GM12878 (cell line): ENCODE measurements around the gene NR3C1. TPM values are rescaled to one million over a fixed set of nuclear protein-coding genes. Genes with fewer than 3 reads are reported as not detected.

Source experiments
- ATAC-seq: fragments of 200-7000 bp; cut with Tn5 transposase; 3 replicates; pipeline ENCODE4 v1.9.1; 2020; ENCODE audit warnings: mild to moderate bottlenecking, moderate library complexity
- BruUV-seq: library from RNA; stranded (reverse); fragments of 400-500 nt; replicated peaks from 2 replicates; lab custom pipeline; 2021; lab: Mats Ljungman, UMichigan
- CTCF ChIA-PET: fragments of 300-600 bp; sonication (Branson Sonifier 250); formaldehyde crosslinking; extraction: SDS; loops from one replicate; lab custom pipeline; 2021; ENCODE audit warnings: inconsistent platforms; lab: Yijun Ruan, JAX
- POLR2A ChIA-PET: fragments of 350-600 bp; formaldehyde crosslinking; extraction: SDS; loops from one replicate; lab custom pipeline; 2021; ENCODE audit warnings: inconsistent platforms; lab: Charles Lee
- RAD21 ChIA-PET: fragments of 300-600 bp; sonication (Branson Sonifier 250); formaldehyde crosslinking; loops from one replicate; lab custom pipeline; 2023; ENCODE audit warnings: antibody characterized with exemption; ENCODE audit not compliant: unreplicated experiment; lab: Charles Lee
- SMC1A ChIA-PET: fragments of 300-600 bp; sonication (Branson Sonifier 250); formaldehyde crosslinking; loops from one replicate; lab custom pipeline; 2023; ENCODE audit not compliant: unreplicated experiment, uncharacterized antibody; lab: Charles Lee
- DNase-seq: peaks from one replicate; pipeline ENCODE4 v3.0.0-alpha.2; 2011; ENCODE audit warnings: low read depth, low spot score
- FAIRE-seq: peaks from 3 replicates; lab custom pipeline; 2011; peaks lifted over from hg19 to GRCh38; lab: Jason Lieb, UNC
- H2AFZ ChIP-seq: 2 replicates; pipeline ENCODE4 v1.6.0; 2011; ENCODE audit warnings: low read depth, low read length, control low read depth; ENCODE audit not compliant: control insufficient read depth
- H3K27ac ChIP-seq: 2 replicates; pipeline ENCODE4 v1.5.1; 2011; ENCODE audit warnings: control low read depth; ENCODE audit not compliant: control insufficient read depth, insufficient read depth
- H3K27me3 ChIP-seq, 2 experiments: replicated peaks in 1 of 2; 2 replicates each; pipeline versions ENCODE4 v1.6.0 to v1.6.1; 2011; ENCODE audit warnings: low read length in 1 of 2; ENCODE audit not compliant: control insufficient read depth in 2 of 2, insufficient read depth in 2 of 2
- H3K36me3 ChIP-seq, 2 experiments: 2 replicates each; pipeline ENCODE4 v1.5.1; 2011; ENCODE audit warnings: low read length in 1 of 2; ENCODE audit not compliant: control insufficient read depth in 2 of 2, insufficient read depth in 2 of 2
- H3K4me1 ChIP-seq: 2 replicates; pipeline ENCODE4 v1.6.1; 2011; ENCODE audit warnings: mild to moderate bottlenecking, low read length, moderate library complexity, mixed read lengths; ENCODE audit not compliant: control insufficient read depth, insufficient read depth
- H3K4me2 ChIP-seq: 2 replicates; pipeline ENCODE4 v1.6.0; 2011; ENCODE audit warnings: control low read depth; ENCODE audit not compliant: control insufficient read depth, insufficient read depth
- H3K4me3 ChIP-seq: fragments of 200-600 bp; sonication (generic); 2 replicates; pipeline ENCODE4 v1.5.1; 2016
- H3K79me2 ChIP-seq: 2 replicates; pipeline ENCODE4 v1.6.0; 2011; ENCODE audit warnings: low read length; ENCODE audit not compliant: control insufficient read depth, insufficient read depth
- H3K9ac ChIP-seq: 2 replicates; pipeline ENCODE4 v1.8.0; 2011; ENCODE audit warnings: low read length, control low read depth, mixed read lengths; ENCODE audit not compliant: control insufficient read depth, insufficient read depth
- H3K9me3 ChIP-seq: replicated peaks from 3 replicates; pipeline ENCODE4 v1.5.1; 2011; ENCODE audit warnings: mild to moderate bottlenecking, low read length; ENCODE audit not compliant: control insufficient read depth, insufficient read depth
- H4K20me1 ChIP-seq: 2 replicates; pipeline ENCODE4 v1.6.0; 2011; ENCODE audit not compliant: control insufficient read depth, insufficient read depth
- ASH2L ChIP-seq: fragments of 300-600, 200-600 bp; sonication (generic); IDR thresholded peaks from 2 replicates; pipeline ENCODE4 v1.6.1; 2017; ENCODE audit warnings: low read depth, mild to moderate bottlenecking, borderline replicate concordance
- ATF2 ChIP-seq: IDR thresholded peaks from 2 replicates; pipeline ENCODE4 v1.6.1; 2012; ENCODE audit warnings: low read length, inconsistent platforms
- CHD4 ChIP-seq: fragments of 200-600 bp; sonication (generic); IDR thresholded peaks from 2 replicates; pipeline ENCODE4 v1.6.1; 2016; ENCODE audit warnings: mild to moderate bottlenecking
- CREM ChIP-seq: IDR thresholded peaks from 2 replicates; pipeline ENCODE4 v1.6.1; 2014; ENCODE audit warnings: antibody characterized with exemption, low read depth
- FOXM1 ChIP-seq: IDR thresholded peaks from 2 replicates; pipeline ENCODE4 v1.6.1; 2012; ENCODE audit warnings: low read depth, mild to moderate bottlenecking, inconsistent platforms, low read length, moderate library complexity
- GABPA ChIP-seq: IDR thresholded peaks from 2 replicates; pipeline ENCODE4 v1.6.1; 2014; ENCODE audit warnings: antibody characterized with exemption, low read depth, mild to moderate bottlenecking, inconsistent platforms
- JUNB ChIP-seq: IDR thresholded peaks from 2 replicates; pipeline ENCODE4 v1.6.1; 2016; ENCODE audit warnings: antibody characterized with exemption, mild to moderate bottlenecking
- MLLT1 ChIP-seq: fragments of 450-650 bp; IDR thresholded peaks from 2 replicates; pipeline ENCODE4 v1.6.1; 2016; ENCODE audit warnings: mild to moderate bottlenecking
- POLR2AphosphoS2 ChIP-seq: IDR thresholded peaks from 2 replicates; pipeline ENCODE4 v1.6.1; 2011; ENCODE audit warnings: low read depth, mild to moderate bottlenecking, low read length, improper control_type of control experiment, moderate library complexity
- STAT1 ChIP-seq: fragments of 450-650 bp; conservative IDR thresholded peaks from 2 replicates; pipeline ENCODE4 v1.6.1; 2014; ENCODE audit warnings: antibody characterized with exemption, mild to moderate bottlenecking
- ZNF207 ChIP-seq: fragments of 450-650 bp; IDR thresholded peaks from 2 replicates; pipeline ENCODE4 v1.6.1; 2014; ENCODE audit warnings: antibody characterized with exemption, mild to moderate bottlenecking, borderline replicate concordance
- WGBS: methylation state at CpG from one replicate; pipeline ENCODE4 v1.1.6; 2016; ENCODE audit warnings: low lambda C conversion rate; ENCODE audit not compliant: insufficient replicate concordance, insufficient coverage; ENCODE audit errors: missing lambda C conversion rate; 5-methylcytosine and 5-hydroxymethylcytosine counted together
- in situ Hi-C: fragments of 300-500 bp; cut with MboI; formaldehyde crosslinking; loops from 9 replicates; pipeline ENCODE4 v1.14.3; 2018; ENCODE audit warnings: mixed read lengths
- intact Hi-C: fragments of 100-400 bp; cut with micrococcal nuclease; formaldehyde crosslinking; loops from one replicate; pipeline ENCODE4 v1.14.2; 2022; ENCODE audit not compliant: unreplicated experiment
- polyA plus RNA-seq, 11 experiments: library from polyadenylated mRNA; depleted of rRNA in 4 of 11; unstranded in 6 of 11; stranded (reverse) in 5 of 11; fragments of >200 nt; fragmentation: Nextera tagmentation in 4 of 11; fragmentation: Illumina TruSeq in 1 of 11; extraction: Ambion mirVana in 4 of 11; extraction: Trizol in 1 of 11; gene quantifications; 1 replicate in 1 of 11; 2 replicates in 10 of 11; pipeline versions ENCODE4 v1.2.1 to v1.2.3, GENCODE V29; 2011 to 2016; ENCODE audit warnings: inconsistent platforms in 2 of 11, missing spikeins in 2 of 11, low read depth in 1 of 11
- total RNA-seq, 4 experiments: library from RNA; depleted of rRNA in 3 of 4; stranded (reverse); fragments of >200 nt in 3 of 4; fragmentation: Illumina TruSeq in 1 of 4; extraction: Trizol in 1 of 4; gene quantifications; 2 replicates each; pipeline versions ENCODE4 v1.2.1 to v1.2.3, GENCODE V29; 2013 to 2021

Gene NR3C1
- total and polyA plus RNA-seq, 10 of the 15 experiments (the other 5 are each of a cell fraction or from before 2014, with no cell fraction given), result 49.7 to 141 (median 109) TPM

GRCh38 chr5:143314099-143314498 is 89.4 kb downstream of the NR3C1 start (continued):
- no peak for TF ChIP-seq STAT1

- FAIRE-seq, result no peak
- TF ChIP-seq JUNB, result peak; percentile 15; the same call in 1 of the 2 replicates
- no peak for TF ChIP-seq CHD4
- 0 out of 2 replicates have a peak, but pooled peaks have one; percentile 10 for TF ChIP-seq POLR2AphosphoS2
- TF ChIP-seq ZNF207, result no peak
- no peak for TF ChIP-seq MLLT1
- TF ChIP-seq CREM, result 0 out of 2 replicates have a peak, but pooled peaks have one; percentile 14
- no peak for TF ChIP-seq GABPA
- no peak for TF ChIP-seq ASH2L
- TF ChIP-seq ATF2, result peak; percentile 16; the same call in 1 of the 2 replicates
- TF ChIP-seq FOXM1, result no peak
- no peak overlapping the region for H2AFZ ChIP-seq
- CTCF ChIA-PET, result interaction anchor here (0.6 to 1.9 kb wide), 6 partner anchors 9 to 511 kb away, joined by 3 to 4 read pairs (median 4); no protein-coding TSS in a partner anchor
- H3K27ac ChIP-seq, result peak overlapping the region; percentile 58
- WGBS, result 0% methylated on average over 1 of the region's 1 CpG
- SMC1A ChIA-PET, result interaction anchor here (0.6 to 4.0 kb wide), 19 partner anchors 9 to 513 kb away, joined by 3 to 14 read pairs (median 4); no protein-coding TSS in a partner anchor
- H3K9me3 ChIP-seq, result peaks cover 3% of the 10 kb centered on the region; the same call in 2 of the 3 replicates
- H3K27me3 ChIP-seq, result no peaks in the 10 kb centered on the region
- no peak for DNase-seq
- RAD21 ChIA-PET, result interaction anchor here (0.7 to 1.6 kb wide), 17 partner anchors 17 to 511 kb away, joined by 3 to 7 read pairs (median 3); no protein-coding TSS in a partner anchor
- H3K9ac ChIP-seq, result no peak overlapping the region
- intact Hi-C loops (loop anchor here (10.0 kb wide), 1 partner anchor 511 kb away; no protein-coding TSS in a partner anchor), in situ Hi-C loops (no loop called here)
- peak overlapping the region; percentile 21; the same call in 1 of the 2 replicates for H3K4me2 ChIP-seq
- peaks cover 16% of the 10 kb centered on the region; the same call in 1 of the 2 replicates for H3K4me1 ChIP-seq
- ATAC-seq, result peak; percentile 37
- no TSS peak for BruUV-seq
- H4K20me1 ChIP-seq, result no peaks in the 10 kb centered on the region
- peaks cover 77% of the 10 kb centered on the region for H3K79me2 ChIP-seq
- POLR2A ChIA-PET, result interaction anchor here (0.7 to 1.2 kb wide), 7 partner anchors 23 to 519 kb away, joined by 3 to 7 read pairs (median 3); no protein-coding TSS in a partner anchor
- H3K36me3 ChIP-seq, result peaks cover 6 to 31% of the 10 kb centered on the region in 2 experiments
- no peak overlapping the region for H3K4me3 ChIP-seq
Measured at GRCh38 chr5:143313298-143313852, 90.1 kb downstream of the NR3C1 start.
